LNCaP clone FGC (cell line): ENCODE measurements around the gene DNMT3A.

Experiments
- DNase-seq: peaks from one replicate; pipeline ENCODE4 v3.0.0-alpha.2; 2011; ENCODE audit warnings: low read depth
- H3K4me3 ChIP-seq: 2 replicates; pipeline ENCODE4 v1.5.1; 2011; ENCODE audit warnings: mild to moderate bottlenecking, low read depth, low read length, control low read depth
- TF ChIP-seq, protein P1 (sequence below): IDR thresholded peaks from 2 replicates; pipeline ENCODE4 v1.5.1; 2012; ENCODE audit warnings: mild to moderate bottlenecking; ENCODE audit not compliant: control insufficient read depth, insufficient read depth; ENCODE audit errors: extremely low read depth

DNMT3A gene

DNA sequence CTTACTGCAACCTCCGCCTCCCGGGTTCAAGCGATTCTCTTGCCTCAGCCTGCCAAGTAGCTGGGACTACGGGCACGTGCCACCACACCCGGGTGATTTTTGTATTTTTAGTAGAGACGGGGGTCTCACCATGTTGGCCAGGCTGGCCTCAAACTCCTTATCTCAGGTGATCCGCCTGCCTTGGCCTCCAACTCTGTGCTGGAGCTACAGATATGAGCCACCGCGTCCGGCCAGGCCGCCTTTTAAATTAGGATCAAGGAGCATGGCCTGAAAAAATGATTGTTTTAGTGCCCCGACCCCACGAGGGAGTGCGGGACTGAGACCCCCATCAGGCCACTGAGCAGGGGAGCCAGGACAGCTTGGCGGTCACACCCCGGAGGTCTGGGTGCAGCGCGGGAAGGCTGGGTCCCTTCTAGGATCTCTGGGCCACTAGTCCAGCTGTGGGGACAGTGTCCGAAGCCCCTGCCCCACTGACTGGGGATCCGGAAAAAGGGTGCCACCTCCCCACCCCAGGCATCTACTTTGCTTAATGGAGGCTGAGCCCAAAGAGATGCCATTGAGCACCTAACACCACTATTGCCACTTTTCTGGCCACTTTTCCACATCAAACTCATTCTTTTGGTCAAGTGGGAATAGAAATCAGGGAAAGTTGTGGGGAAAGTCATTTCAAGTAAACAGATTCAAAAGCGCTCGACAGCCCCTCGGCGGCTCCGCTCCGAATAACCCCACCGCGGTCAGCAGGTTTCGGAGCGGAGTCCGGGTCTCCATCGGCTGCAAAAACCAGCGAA, 19.7 kb upstream of the DNMT3A start:
- H3K4me3 ChIP-seq: peak overlapping the region; percentile 17
- TF ChIP-seq, protein P1, sequence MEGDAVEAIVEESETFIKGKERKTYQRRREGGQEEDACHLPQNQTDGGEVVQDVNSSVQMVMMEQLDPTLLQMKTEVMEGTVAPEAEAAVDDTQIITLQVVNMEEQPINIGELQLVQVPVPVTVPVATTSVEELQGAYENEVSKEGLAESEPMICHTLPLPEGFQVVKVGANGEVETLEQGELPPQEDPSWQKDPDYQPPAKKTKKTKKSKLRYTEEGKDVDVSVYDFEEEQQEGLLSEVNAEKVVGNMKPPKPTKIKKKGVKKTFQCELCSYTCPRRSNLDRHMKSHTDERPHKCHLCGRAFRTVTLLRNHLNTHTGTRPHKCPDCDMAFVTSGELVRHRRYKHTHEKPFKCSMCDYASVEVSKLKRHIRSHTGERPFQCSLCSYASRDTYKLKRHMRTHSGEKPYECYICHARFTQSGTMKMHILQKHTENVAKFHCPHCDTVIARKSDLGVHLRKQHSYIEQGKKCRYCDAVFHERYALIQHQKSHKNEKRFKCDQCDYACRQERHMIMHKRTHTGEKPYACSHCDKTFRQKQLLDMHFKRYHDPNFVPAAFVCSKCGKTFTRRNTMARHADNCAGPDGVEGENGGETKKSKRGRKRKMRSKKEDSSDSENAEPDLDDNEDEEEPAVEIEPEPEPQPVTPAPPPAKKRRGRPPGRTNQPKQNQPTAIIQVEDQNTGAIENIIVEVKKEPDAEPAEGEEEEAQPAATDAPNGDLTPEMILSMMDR: no peak

DNA sequence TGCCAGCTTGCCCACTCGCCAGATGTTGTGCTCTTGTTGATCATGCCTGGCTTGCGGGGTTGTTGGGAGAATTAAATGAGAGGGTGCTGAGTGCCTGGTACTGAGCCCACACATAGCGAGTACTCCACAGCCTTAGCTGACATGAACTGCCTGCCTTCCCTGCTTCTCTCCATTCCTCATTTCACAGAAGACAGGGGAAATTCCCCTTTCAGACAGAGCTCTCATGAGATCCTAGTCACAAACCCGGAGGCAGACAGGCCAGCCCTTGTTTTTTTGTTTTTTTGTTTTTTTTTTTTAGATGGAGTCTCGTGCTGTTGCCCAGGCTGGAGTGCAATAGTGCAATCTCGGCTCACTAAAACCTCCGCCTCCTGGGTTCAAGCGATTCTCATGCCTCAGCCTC, 17.1 kb upstream of the DNMT3A start:
- DNase-seq: no peak
- no peak overlapping the region for H3K4me3 ChIP-seq
- TF ChIP-seq, protein P1: no peak

More for the DNA sequence above, 19.7 kb upstream of the DNMT3A start:
- DNase-seq: no peak

DNA sequence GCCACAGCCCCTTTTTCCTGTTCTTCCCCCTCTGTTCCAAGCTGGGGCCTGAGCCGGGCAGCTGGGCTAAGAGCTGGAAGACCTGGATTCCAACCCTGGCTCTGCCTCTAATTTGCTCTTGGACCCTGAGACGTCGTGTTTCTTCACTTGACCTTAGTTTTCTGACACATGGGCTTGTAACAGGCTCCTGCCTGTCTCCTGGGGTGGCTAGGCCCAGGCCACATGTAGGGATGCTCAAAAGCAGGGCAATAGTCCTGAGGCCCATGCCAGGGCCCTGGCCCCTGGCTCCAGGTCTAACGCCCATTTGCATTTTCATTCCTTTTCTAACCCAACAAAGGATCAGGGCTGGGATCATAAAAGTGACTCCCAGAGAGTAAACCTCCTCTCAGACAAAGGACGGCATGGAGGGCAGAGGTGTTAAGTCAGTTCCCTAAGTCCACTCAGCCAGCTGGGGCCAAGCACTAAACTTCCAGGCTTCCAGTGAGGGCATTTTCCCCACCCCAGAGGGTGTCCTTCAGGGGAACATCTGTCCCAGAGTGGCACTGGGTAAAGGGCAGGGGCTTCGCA, 16.6 kb upstream of the DNMT3A start:
- DNase-seq: no peak
- no peak overlapping the region for H3K4me3 ChIP-seq
- TF ChIP-seq, protein P1: no peak

DNA sequence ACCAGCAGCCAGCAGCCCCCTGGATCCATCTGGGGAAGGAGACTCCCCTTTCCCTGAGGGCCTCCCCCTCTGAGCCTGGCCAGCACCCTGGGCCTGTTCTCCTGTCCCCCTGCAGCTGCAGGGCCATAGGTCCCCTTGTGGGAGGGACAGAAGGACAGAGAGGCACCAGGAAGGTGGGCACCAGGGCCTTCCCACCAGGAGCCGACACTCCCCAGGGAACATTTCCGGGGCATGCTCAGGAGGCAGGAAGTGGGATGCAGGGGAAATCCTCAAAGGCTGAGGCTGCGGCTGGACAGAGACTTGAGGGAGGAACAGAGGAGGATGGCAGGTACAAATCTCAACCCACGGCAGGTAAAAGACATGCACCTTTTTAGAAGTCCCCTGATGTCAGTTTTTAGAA, 14.4 kb upstream of the DNMT3A start:
- H3K4me3 ChIP-seq: no peak overlapping the region
- TF ChIP-seq, protein P1: no peak
- no peak for DNase-seq

DNA sequence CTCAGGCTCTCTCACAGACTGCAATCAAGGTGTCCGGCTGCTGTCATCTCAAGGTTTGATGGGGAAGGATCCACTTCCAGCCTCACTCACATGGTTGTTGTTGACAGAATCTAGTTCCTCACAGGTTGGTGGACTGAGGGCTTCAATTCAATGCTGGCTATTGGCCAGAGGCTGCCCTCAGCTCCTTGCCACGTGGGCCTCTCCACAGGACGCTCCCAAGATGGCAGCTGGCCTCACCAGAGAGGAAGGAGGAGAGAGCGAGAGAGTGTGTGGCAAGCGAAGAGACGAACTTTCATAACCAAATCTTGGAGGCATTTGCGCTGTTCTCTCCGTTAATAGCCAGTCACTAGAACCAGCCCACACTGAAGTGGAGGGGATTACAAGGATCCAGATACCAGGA, 13.5 kb upstream of the DNMT3A start:
- no peak overlapping the region for H3K4me3 ChIP-seq
- TF ChIP-seq, protein P1: no peak
- no peak for DNase-seq

DNA sequence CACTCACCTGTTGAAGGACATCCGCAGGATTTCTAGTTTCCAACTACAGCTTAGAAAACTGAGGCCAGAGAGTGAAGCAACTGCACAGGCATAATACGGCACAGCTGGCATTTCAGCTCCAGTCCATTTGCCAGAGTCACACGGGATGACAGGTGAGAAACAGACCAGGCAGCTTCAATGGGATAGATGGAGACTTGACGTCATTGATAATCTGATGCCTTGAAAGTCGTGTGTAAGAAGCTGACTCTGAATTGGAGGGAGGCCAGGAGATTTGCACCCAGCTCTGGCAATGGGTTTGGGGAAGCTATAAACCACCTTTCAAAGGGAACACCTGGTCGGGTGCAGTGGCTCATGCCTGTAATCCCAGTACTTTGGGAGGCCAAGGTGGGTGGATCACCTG, 12.4 kb upstream of the DNMT3A start:
- no peak for DNase-seq
- no peak overlapping the region for H3K4me3 ChIP-seq
- TF ChIP-seq, protein P1: no peak
